Erythroblast (primary cell): ENCODE data around the gene IGSF11.

ENCODE experiments used
- GATA1 ChIP-seq: IDR thresholded peaks from 2 replicates; pipeline ENCODE4 v1.6.1; 2011; ENCODE audit warnings: low read depth, mild to moderate bottlenecking, control low read depth, low read length, moderate library complexity
- POLR2A ChIP-seq: IDR thresholded peaks from 2 replicates; pipeline ENCODE4 v1.6.1; 2011; ENCODE audit warnings: mild to moderate bottlenecking, low read length

DNA sequence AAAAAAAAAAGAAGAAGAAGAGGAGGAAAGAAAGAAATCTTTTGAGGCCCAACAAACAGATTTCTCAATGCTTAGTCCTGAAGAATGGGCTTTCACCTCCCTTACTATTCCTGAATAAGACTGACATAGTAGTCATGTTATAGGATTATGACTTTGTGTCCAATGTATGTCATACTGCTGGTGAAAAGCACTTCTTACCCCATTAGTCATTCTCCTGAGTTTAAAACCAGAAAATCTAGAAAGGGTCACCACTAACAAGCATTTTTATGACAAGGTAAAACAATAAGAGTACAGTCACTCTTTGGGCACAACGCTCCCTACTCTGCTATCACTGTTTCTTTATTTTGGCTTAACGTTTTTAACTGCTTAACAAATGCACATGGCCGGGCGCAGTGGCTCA lies 88.2 kb downstream of the IGSF11 start:
- TF ChIP-seq POLR2A (no peak), GATA1 (no peak)
